MM.1S (cell line): ENCODE measurements around the gene ITGA2B.
A peak's percentile ranks its signal among the peaks of the same experiment; 100 is the strongest.

ENCODE experiments used
- EZH2 ChIP-seq: fragments of 300-600 bp; sonication (generic); optimal IDR thresholded peaks from 2 replicates; pipeline ENCODE3; 2017; ENCODE audit warnings: low read depth, mild to moderate bottlenecking, antibody characterized with exemption, low read length, mixed read lengths
- EZH2phosphoT487 ChIP-seq: fragments of 300-600 bp; sonication (generic); IDR thresholded peaks from 2 replicates; pipeline ENCODE4 v1.6.1; 2018; ENCODE audit warnings: antibody characterized with exemption, low read length
- TF ChIP-seq, protein P1 (sequence below): fragments of 300-600 bp; sonication (generic); IDR thresholded peaks from 2 replicates; pipeline ENCODE4 v1.5.1; 2016; ENCODE audit warnings: antibody characterized with exemption, low read length, mixed read lengths

DNA sequence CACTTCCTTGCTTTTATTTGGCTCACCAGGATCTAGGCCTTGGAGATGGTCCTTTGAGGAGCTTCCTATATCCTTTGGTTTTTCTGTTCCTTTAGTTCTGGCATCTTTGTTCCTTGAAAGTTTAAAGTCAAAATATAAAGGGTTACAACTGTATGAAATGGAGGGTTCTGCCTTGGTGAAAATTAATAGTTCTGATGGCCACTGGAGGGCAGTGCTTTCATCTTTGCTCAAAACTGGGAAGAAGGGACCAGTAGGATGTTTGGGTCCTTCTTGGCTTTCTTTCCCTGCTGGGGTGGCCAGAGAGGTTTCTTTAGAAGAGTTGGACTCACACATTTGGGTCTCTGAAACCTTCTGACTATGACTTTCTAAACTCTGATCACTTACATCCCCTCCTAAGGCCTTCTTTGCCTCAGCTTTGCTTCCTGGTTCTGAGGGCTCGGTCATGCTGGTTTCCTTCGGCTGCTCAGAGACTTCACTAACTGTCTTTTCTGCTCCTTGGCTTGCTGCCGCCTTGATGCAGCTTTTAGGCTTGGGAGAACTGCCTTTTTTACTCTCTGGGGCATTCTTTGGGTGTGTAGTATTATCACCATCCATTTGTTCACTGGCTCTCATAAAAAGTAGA is 10.9 kb upstream of the ITGA2B start:
- TF ChIP-seq, protein P1, sequence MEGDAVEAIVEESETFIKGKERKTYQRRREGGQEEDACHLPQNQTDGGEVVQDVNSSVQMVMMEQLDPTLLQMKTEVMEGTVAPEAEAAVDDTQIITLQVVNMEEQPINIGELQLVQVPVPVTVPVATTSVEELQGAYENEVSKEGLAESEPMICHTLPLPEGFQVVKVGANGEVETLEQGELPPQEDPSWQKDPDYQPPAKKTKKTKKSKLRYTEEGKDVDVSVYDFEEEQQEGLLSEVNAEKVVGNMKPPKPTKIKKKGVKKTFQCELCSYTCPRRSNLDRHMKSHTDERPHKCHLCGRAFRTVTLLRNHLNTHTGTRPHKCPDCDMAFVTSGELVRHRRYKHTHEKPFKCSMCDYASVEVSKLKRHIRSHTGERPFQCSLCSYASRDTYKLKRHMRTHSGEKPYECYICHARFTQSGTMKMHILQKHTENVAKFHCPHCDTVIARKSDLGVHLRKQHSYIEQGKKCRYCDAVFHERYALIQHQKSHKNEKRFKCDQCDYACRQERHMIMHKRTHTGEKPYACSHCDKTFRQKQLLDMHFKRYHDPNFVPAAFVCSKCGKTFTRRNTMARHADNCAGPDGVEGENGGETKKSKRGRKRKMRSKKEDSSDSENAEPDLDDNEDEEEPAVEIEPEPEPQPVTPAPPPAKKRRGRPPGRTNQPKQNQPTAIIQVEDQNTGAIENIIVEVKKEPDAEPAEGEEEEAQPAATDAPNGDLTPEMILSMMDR = peak; percentile 59
- TF ChIP-seq EZH2 (no peak), EZH2phosphoT487 (no peak)
